ENCODE data around the gene MGST2. TPM values are rescaled to one million over a fixed set of nuclear protein-coding genes. Genes with fewer than 3 reads are reported as not detected.

Gene MGST2
- polyA plus RNA-seq, 3 donors, result 41.7 to 221 (median 153) TPM

DNA sequence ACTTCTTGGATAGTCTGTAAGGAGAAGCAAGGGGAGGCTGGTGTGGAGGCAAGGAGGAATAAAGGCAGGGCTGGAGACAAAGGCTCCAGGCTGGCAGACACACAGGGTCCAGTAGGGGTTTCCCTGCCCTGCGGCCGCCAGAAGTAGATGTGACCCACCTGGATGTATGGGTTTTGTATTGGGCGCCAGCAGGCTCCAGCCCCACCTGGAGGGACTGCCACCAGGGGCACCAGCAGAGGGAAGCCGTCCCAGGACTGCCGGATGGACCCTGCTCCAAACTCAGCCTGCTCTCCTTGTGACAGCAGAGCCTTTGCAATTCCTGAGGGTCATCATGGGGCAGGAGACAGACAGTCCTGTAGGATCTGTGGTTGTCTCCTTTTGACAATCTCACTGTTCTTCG, 52.7 kb downstream of the MGST2 start:
- Mint-ChIP-seq H3K4me1 (no peaks in the 10 kb centered on the region), H3K4me3 (no peak overlapping the region), H3K36me3 (peaks cover 56 to 66% of the 10 kb centered on the region in 2 donors), H3K27ac (no peak overlapping the region), H3K9me3 (no peaks in the 10 kb centered on the region), H3K27me3 (ENCODE audit: low read depth in 3 of 3) (peaks cover 0 to 3% (median 2%) of the 10 kb centered on the region in 3 donors)
- Histone ChIP-seq H3K27me3 (ENCODE audit: control insufficient read depth in 2 of 2, insufficient read depth in 2 of 2, low read length in 2 of 2) (no peaks in the 10 kb centered on the region), H3K36me3 (replicated peaks in 1 of 2; ENCODE audit: control insufficient read depth in 1 of 2, insufficient read depth in 2 of 2, low read length in 2 of 2) (peaks cover 40 to 90% of the 10 kb centered on the region in 2 donors), H3K4me1 (ENCODE audit: control insufficient read depth in 1 of 2, insufficient read depth in 2 of 2, low read length in 2 of 2) (no peaks in the 10 kb centered on the region), H3K79me2 (ENCODE audit: insufficient read depth, low read length) (no peaks in the 10 kb centered on the region), H3K9me3 (replicated peaks in 1 of 2; ENCODE audit: control insufficient read depth in 1 of 2, insufficient read depth in 1 of 2, low read length in 2 of 2) (no peaks in the 10 kb centered on the region), H3K9ac (ENCODE audit: insufficient read depth, low read length, poor library complexity, severe bottlenecking) (no peak overlapping the region), H3K4me3 (replicated peaks in 1 of 3; ENCODE audit: low read depth in 2 of 3, low read length in 3 of 3) (no peak overlapping the region), H3K4me2 (replicated peaks; ENCODE audit: extremely low read depth, low read length, poor library complexity, severe bottlenecking) (no peak overlapping the region), H4K20me1 (ENCODE audit: insufficient read depth, low read length) (peaks cover 7% of the 10 kb centered on the region), H2AFZ (ENCODE audit: insufficient read depth, low read depth, low read length, poor library complexity, severe bottlenecking) (no peak overlapping the region), H3K27ac (ENCODE audit: low read depth in 1 of 2, low read length in 2 of 2) (no peak overlapping the region)
- no peak for DNase-seq
- 100% methylated on average over 6 of the region's 6 CpGs for WGBS (ENCODE audit: insufficient coverage)
- intact Hi-C loops (cut with micrococcal nuclease), result no loop called here
- no peak for TF ChIP-seq CTCF (IDR thresholded peaks at IDR 0.05)

- TF ChIP-seq CTCF (IDR thresholded peaks at IDR 0.05), result no peak
- WGBS (ENCODE audit: insufficient coverage), result 95% methylated on average over 5 of the region's 10 CpGs
Measured at GRCh38 chr4:139718833-139719232, 53.2 kb downstream of the MGST2 start.

More at GRCh38 chr4:139718833-139719232, 53.2 kb downstream of the MGST2 start:
- Histone ChIP-seq H2AFZ (ENCODE audit: insufficient read depth, low read depth, low read length, poor library complexity, severe bottlenecking) (no peak overlapping the region), H3K27ac (ENCODE audit: low read depth in 1 of 2, low read length in 2 of 2) (no peak overlapping the region), H3K4me1 (ENCODE audit: control insufficient read depth in 1 of 2, insufficient read depth in 2 of 2, low read length in 2 of 2) (no peaks in the 10 kb centered on the region), H3K4me3 (replicated peaks in 1 of 3; ENCODE audit: low read depth in 2 of 3, low read length in 3 of 3) (no peak overlapping the region), H4K20me1 (ENCODE audit: insufficient read depth, low read length) (peaks cover 7% of the 10 kb centered on the region), H3K9me3 (replicated peaks in 1 of 2; ENCODE audit: control insufficient read depth in 1 of 2, insufficient read depth in 1 of 2, low read length in 2 of 2) (no peaks in the 10 kb centered on the region), H3K9ac (ENCODE audit: insufficient read depth, low read length, poor library complexity, severe bottlenecking) (no peak overlapping the region), H3K27me3 (ENCODE audit: control insufficient read depth in 2 of 2, insufficient read depth in 2 of 2, low read length in 2 of 2) (no peaks in the 10 kb centered on the region), H3K79me2 (ENCODE audit: insufficient read depth, low read length) (no peaks in the 10 kb centered on the region), H3K36me3 (replicated peaks in 1 of 2; ENCODE audit: control insufficient read depth in 1 of 2, insufficient read depth in 2 of 2, low read length in 2 of 2) (peaks cover 44 to 90% of the 10 kb centered on the region in 2 donors), H3K4me2 (replicated peaks; ENCODE audit: extremely low read depth, low read length, poor library complexity, severe bottlenecking) (no peak overlapping the region)
- Mint-ChIP-seq H3K9me3 (no peaks in the 10 kb centered on the region), H3K27me3 (ENCODE audit: low read depth in 3 of 3) (peaks cover 0 to 3% (median 2%) of the 10 kb centered on the region in 3 donors), H3K36me3 (peaks cover 59 to 70% of the 10 kb centered on the region in 2 donors), H3K27ac (no peak overlapping the region), H3K4me1 (no peaks in the 10 kb centered on the region), H3K4me3 (no peak overlapping the region)
- no peak for DNase-seq
- intact Hi-C loops (cut with micrococcal nuclease), result no loop called here

Measured in CD14-positive monocyte (primary cell).